RWPE1 (cell line): ENCODE measurements around the gene FIBCD1.

Experiments
- CTCF ChIA-PET: fragments of 350-600 bp; sonication (Branson Sonifier 250); formaldehyde crosslinking; extraction: SDS; loops from one replicate; lab custom pipeline; 2021; lab: Yijun Ruan, JAX
- POLR2A ChIA-PET: fragments of 400-600 bp; formaldehyde crosslinking; extraction: SDS; loops from one replicate; lab custom pipeline; 2020; ENCODE audit warnings: antibody characterized with exemption; ENCODE audit not compliant: low non-redundant PET; lab: Yijun Ruan, JAX
- DNase-seq: peaks from one replicate; pipeline ENCODE4 v3.0.0; 2012; ENCODE audit warnings: low spot score
- H3K27ac ChIP-seq: fragments of 450-650 bp; 2 replicates; pipeline ENCODE4 v1.5.1; 2017
- CTCF ChIP-seq: fragments of 450-650 bp; conservative IDR thresholded peaks from 2 replicates; pipeline ENCODE4 v1.5.1; 2017; ENCODE audit warnings: low read depth, mild to moderate bottlenecking

Gene FIBCD1

DNA sequence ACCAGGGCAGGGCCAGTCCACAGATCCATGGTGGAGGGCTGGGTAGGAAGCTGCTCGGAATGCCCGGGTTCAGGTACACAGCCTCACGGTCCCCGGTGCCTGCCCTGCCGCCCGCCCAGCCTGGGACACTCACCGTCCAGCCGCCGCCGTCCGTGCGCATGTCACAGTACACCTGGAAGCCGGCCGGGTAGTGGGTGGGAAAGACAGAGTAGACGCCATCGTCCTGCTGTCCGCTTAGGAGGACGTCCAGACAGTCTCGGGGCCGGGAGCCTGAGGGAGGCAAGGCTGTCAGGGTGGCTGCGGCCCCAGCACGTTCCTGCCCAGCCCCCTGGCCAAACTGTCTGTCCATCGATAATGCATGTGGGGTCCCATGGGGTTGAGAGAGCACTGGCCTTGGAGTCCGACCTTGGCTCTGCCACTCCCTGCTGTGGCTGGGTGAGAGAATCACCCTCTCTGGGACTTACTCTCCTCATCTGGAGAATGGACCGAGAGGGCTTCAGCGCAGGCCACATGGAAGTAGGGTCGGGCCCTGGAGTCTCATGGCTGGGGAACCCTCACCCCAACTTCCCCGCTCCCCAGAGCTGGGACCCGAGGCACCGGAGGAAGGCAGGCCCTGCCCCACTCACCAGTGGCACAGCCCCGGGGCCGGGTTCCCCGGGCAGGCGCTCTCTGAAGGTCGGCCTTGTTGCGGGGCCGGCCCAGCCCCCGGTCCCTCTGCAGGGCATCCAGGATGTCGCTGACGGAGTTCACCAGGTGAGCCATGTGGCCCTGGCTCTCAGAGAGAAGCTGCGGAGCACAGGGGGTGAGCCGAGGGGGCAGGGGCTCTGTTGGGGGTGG is 15.2 kb downstream of the FIBCD1 start:
- no peak for TF ChIP-seq CTCF
- H3K27ac ChIP-seq = no peak overlapping the region
- CTCF ChIA-PET = no interaction called here
- POLR2A ChIA-PET = no interaction called here
- DNase-seq = no peak

DNA sequence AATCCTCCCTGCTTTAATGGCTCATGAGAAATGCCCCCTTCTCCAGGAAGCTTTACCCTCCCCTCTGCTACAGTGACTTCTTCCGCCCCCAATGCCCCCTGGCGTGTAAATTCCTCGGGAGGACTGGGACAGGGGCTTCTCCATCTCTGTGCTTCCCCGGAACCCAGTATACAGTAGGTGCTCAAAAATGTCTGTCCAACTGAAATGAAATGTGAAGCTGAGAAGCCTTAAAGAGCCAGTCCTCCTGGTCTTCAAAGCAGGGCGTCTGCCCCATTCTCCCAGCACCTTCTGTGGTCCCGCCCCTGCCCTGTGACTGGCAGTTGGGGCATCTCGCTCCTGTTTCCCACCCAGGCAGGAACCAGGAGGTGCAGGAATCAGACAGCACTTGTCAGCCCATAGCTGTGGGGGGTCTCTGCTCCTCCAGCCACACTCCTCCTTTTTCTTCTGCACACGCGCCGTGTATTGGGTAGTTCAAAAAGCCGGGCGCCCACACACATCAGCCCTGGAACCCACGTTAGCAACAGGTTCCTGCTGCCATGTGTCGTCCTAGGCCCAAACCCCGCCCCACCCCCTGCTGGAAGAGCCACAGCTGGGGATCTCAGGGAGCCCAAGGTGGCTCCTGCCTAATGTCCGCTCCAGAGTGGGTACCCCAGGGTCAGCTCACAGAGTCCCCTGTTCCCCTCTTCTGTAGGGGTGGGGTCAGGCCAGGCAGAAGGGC is 16.0 kb downstream of the FIBCD1 start:
- CTCF ChIA-PET = interaction anchor here (0.6 to 0.8 kb wide), 2 partner anchors 9 to 124 kb away, joined by 3 read pairs; no protein-coding TSS in a partner anchor
- no peak for DNase-seq
- POLR2A ChIA-PET = no interaction called here
- no peak overlapping the region for H3K27ac ChIP-seq
- no peak for TF ChIP-seq CTCF

DNA sequence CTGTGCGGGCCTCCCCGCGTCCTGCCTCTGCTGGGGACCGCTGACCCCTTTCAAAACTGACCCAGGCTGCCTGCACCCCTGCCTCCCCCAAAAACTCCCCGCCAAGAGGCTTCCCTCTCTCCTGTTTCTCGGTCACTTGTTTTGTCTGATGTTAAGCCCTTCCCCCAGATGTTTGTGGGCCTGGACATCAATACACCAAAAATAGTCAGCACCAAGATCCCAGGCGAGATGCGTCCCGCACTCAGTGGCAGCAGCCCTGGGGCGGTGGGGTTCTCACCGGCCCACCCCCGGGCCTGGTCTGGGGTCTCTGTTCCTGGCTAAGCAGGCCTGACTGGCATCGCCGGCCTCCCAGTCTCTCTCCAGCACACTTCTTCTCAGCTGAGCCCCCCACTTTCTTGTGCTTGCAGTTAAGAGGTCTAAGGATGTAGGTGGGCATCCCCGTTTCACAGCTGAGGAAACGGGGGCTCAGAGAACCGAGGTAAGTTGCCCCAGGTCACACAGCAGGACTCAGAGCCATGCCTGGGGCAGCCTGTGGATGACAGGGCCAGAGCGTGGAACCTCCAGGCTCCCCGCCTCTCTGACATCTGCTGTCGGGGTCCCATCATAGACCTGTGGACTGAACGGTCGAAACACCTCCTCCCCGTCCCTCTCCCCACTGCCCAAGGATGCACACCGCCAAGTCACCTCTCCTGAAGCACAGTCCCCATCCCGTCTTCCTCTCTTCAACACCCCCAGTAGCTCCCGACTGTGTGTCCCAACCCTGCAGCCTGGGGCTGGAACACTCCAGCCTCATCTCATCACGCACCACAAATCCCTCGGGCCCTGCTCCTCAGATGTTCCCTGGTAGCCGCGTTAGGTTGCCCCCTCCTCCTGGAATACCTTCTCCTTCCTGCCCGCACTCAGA is 16.8 kb downstream of the FIBCD1 start:
- no peak for TF ChIP-seq CTCF
- no peak overlapping the region for H3K27ac ChIP-seq
- CTCF ChIA-PET = interaction anchor here (0.5 to 1.0 kb wide), 4 partner anchors 9 to 652 kb away, joined by 3 to 4 read pairs (median 3); no protein-coding TSS in a partner anchor
- POLR2A ChIA-PET = no interaction called here
- DNase-seq = no peak

DNA sequence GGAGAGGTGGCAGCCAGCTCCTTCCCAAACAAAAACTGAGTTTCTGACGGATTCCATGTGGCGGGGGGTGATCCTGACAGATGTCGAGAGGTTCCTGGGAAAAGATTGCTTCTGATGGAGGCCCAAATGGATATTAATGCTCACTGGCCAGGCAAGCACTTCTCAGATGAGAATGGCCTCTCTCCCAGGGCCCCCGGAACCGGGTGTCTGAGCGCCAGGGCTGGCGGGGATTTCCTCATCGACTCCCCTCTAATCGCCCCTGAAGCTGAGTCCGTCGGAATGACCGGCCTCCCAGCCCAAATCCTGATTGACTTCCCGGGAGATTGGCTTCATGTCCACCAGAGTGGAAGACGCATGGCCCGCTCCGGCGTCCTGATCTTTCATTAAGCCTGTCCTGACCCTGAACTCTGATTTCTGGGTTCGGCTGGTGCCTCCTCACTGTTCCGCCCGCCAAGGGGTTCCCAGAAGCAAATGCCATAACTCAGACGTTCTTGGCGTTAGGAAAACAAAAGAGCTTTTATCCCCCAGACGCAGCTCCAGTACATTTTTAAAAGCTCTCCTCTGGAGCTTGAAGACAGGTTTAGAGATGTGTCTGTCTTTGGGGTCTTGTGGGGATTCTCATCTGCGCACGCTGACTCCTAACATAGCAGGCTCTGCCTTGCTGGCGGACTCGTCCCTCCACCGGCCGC is 17.6 kb downstream of the FIBCD1 start:
- no peak overlapping the region for H3K27ac ChIP-seq
- CTCF ChIA-PET = interaction anchor here (0.5 to 1.0 kb wide), 3 partner anchors 27 to 653 kb away, joined by 3 to 4 read pairs (median 3); no protein-coding TSS in a partner anchor
- DNase-seq = no peak
- TF ChIP-seq CTCF = no peak
- POLR2A ChIA-PET = no interaction called here

GRCh38 chr9:130920762-130921299 is 18.2 kb downstream of the FIBCD1 start:
- TF ChIP-seq CTCF = no peak
- ChIA-PET CTCF (no interaction called here), POLR2A (no interaction called here)
- no peak overlapping the region for H3K27ac ChIP-seq
- DNase-seq = no peak
